Measurements from ENCODE around the gene BAD. TPM values are rescaled to one million over a fixed set of nuclear protein-coding genes. Genes with fewer than 3 reads are reported as not detected.

Gene BAD
- total and polyA plus RNA-seq, 2 of the 13 experiments (the other 11 are each of a cell fraction or from before 2014, with no cell fraction given), result 17.9 to 28.5 TPM

DNA sequence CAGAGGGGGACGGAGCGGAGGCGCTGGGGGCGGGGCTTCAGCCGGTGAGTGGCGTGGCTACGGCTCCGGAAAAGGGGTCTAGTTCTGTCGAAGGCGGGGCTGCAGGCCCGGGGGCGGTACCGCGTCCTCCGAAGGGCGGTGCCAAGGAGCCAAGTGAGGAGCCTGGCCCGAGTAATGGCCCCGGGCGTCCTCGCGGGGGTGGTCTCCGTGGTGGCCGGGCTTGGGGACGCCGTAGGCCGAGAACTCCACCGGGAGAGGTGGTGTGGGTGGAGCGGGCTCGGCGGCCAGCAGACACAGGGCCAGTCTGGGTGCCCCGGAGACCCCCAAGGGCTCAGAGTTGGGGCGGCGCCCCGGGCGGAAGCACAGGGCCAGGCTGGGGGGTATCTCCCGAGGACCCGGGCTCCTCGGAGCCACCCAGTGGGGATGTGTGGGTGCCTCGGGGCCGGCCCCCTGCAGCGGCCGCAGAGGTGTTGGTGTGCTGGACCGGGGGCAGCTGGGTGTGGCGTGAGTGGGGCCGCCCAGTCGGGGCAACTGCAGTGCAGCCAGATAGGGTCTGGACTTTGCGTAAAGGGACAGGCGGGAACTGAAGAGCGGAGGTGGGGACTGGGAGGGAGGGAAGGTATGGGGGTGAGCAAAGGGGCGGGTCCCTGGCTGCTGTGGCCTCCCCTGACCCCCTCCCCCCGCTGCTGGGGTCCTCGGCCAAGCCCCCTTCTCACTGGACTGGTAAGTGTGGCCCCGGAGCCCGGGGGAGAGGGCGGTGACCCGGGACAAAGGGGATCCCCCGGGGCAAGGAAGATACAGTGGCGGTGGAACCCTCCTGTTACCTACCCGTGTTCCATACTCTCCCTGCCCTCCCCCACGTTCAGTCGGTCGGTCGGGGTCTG lies 42.7 kb downstream of the BAD start (continued):
- TF ChIP-seq, protein P1, sequence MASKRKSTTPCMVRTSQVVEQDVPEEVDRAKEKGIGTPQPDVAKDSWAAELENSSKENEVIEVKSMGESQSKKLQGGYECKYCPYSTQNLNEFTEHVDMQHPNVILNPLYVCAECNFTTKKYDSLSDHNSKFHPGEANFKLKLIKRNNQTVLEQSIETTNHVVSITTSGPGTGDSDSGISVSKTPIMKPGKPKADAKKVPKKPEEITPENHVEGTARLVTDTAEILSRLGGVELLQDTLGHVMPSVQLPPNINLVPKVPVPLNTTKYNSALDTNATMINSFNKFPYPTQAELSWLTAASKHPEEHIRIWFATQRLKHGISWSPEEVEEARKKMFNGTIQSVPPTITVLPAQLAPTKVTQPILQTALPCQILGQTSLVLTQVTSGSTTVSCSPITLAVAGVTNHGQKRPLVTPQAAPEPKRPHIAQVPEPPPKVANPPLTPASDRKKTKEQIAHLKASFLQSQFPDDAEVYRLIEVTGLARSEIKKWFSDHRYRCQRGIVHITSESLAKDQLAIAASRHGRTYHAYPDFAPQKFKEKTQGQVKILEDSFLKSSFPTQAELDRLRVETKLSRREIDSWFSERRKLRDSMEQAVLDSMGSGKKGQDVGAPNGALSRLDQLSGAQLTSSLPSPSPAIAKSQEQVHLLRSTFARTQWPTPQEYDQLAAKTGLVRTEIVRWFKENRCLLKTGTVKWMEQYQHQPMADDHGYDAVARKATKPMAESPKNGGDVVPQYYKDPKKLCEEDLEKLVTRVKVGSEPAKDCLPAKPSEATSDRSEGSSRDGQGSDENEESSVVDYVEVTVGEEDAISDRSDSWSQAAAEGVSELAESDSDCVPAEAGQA (IDR thresholded peaks at IDR 0.05; ENCODE audit: low read depth), result no peak
- TF ChIP-seq, protein P1 (CRISPR knock-in tag; IDR thresholded peaks at IDR 0.05; ENCODE audit: borderline replicate concordance), result no peak
- TF ChIP-seq KLF6 (CRISPR knock-in tag; IDR thresholded peaks at IDR 0.05), result no peak
- peak; percentile 63; the same call in 1 of the 2 replicates for TF ChIP-seq TBX3 (IDR thresholded peaks at IDR 0.05; ENCODE audit: borderline replicate concordance)
- no peak for TF ChIP-seq SNAPC2 (CRISPR knock-in tag; IDR thresholded peaks at IDR 0.05)
- TF ChIP-seq TCF12 (IDR thresholded peaks at IDR 0.05), result no peak
- peak; percentile 75; the same call in 1 of the 2 replicates for TF ChIP-seq TCF12 (CRISPR knock-in tag; IDR thresholded peaks at IDR 0.05)
- TF ChIP-seq NFYB (CRISPR knock-in tag; IDR thresholded peaks at IDR 0.05), result peak; percentile 65
- TF ChIP-seq, protein P2, sequence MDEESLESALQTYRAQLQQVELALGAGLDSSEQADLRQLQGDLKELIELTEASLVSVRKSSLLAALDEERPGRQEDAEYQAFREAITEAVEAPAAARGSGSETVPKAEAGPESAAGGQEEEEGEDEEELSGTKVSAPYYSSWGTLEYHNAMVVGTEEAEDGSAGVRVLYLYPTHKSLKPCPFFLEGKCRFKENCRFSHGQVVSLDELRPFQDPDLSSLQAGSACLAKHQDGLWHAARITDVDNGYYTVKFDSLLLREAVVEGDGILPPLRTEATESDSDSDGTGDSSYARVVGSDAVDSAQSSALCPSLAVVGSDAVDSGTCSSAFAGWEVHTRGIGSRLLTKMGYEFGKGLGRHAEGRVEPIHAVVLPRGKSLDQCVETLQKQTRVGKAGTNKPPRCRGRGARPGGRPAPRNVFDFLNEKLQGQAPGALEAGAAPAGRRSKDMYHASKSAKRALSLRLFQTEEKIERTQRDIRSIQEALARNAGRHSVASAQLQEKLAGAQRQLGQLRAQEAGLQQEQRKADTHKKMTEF (CRISPR knock-in tag; IDR thresholded peaks at IDR 0.05), result 0 out of 2 replicates have a peak, but pooled peaks have one; percentile 12
- peak; percentile 6; the same call in 1 of the 2 replicates for TF ChIP-seq ZNF501 (CRISPR knock-in tag; IDR thresholded peaks at IDR 0.05)
- 0 out of 2 replicates have a peak, but pooled peaks have one; percentile 11 for TF ChIP-seq KDM5A (IDR thresholded peaks at IDR 0.05; ENCODE audit: borderline replicate concordance, low read length)
- no peak for TF ChIP-seq NFIC (IDR thresholded peaks at IDR 0.05; ENCODE audit: low read length)
- no peak for TF ChIP-seq SETDB1 (CRISPR knock-in tag; IDR thresholded peaks at IDR 0.05; ENCODE audit: borderline replicate concordance)
- no peak for TF ChIP-seq SALL1 (CRISPR knock-in tag; IDR thresholded peaks at IDR 0.05)
- peak; percentile 52 for TF ChIP-seq HNRNPLL (IDR thresholded peaks at IDR 0.05; ENCODE audit: low read depth, low read length, poor library complexity, severe bottlenecking)
- TF ChIP-seq ZNF792 (CRISPR knock-in tag; IDR thresholded peaks at IDR 0.05), result no peak
- TF ChIP-seq, protein P3, sequence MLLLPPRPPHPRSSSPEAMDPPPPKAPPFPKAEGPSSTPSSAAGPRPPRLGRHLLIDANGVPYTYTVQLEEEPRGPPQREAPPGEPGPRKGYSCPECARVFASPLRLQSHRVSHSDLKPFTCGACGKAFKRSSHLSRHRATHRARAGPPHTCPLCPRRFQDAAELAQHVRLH (CRISPR knock-in tag; IDR thresholded peaks at IDR 0.05; ENCODE audit: borderline replicate concordance, low read depth), result 0 out of 2 replicates have a peak, but pooled peaks have one; percentile 26
- peak; percentile 83 for TF ChIP-seq ZNF629 (CRISPR knock-in tag; conservative IDR thresholded peaks at IDR 0.05)
- no peak for TF ChIP-seq MAFF (IDR thresholded peaks at IDR 0.05; ENCODE audit: low read depth, low read length)
- TF ChIP-seq CBFB (CRISPR knock-in tag; IDR thresholded peaks at IDR 0.05), result 0 out of 2 replicates have a peak, but pooled peaks have one; percentile 27
- 0 out of 2 replicates have a peak, but pooled peaks have one; percentile 63 for TF ChIP-seq CCDC6 (CRISPR knock-in tag; IDR thresholded peaks at IDR 0.05)
- TF ChIP-seq ZNF768 (CRISPR knock-in tag; IDR thresholded peaks at IDR 0.05), result peak; percentile 50; the same call in 1 of the 2 replicates
- TF ChIP-seq KDM2A (CRISPR knock-in tag; IDR thresholded peaks at IDR 0.05; ENCODE audit: borderline replicate concordance, low read depth), result peak; percentile 64
